ENCODE results near the gene MYO9A.

Gene MYO9A

GRCh38 chr15:71813723-71814470 lies 304.1 kb downstream of the MYO9A start:
- Mint-ChIP-seq H3K4me1 (peaks cover 30% of the 10 kb centered on the region), H3K36me3 (ENCODE audit: low read depth) (peaks cover 19% of the 10 kb centered on the region), H3K4me3 (peak overlapping the region in 1 of 3 experiments; percentile 8), H3K9me3 (no peaks in the 10 kb centered on the region), H3K27ac (no peak overlapping the region), H3K27me3 (ENCODE audit: low read depth) (peaks cover 5% of the 10 kb centered on the region)
- TF ChIP-seq CTCF (IDR thresholded peaks at IDR 0.05; ENCODE audit: unreplicated experiment in 3 of 3), result no peak

GRCh38 chr15:71812966-71813722 lies 304.8 kb downstream of the MYO9A start:
- Mint-ChIP-seq H3K36me3 (ENCODE audit: low read depth) (peaks cover 13% of the 10 kb centered on the region), H3K4me3 (peak overlapping the region in 1 of 3 experiments; percentile 56), H3K27ac (no peak overlapping the region), H3K27me3 (ENCODE audit: low read depth) (peaks cover 5% of the 10 kb centered on the region), H3K4me1 (peaks cover 35% of the 10 kb centered on the region), H3K9me3 (no peaks in the 10 kb centered on the region)
- no peak for TF ChIP-seq CTCF (IDR thresholded peaks at IDR 0.05; ENCODE audit: unreplicated experiment in 3 of 3)

- Mint-ChIP-seq H3K4me1 (peaks cover 46% of the 10 kb centered on the region), H3K9me3 (no peaks in the 10 kb centered on the region), H3K36me3 (ENCODE audit: low read depth) (peaks cover 4% of the 10 kb centered on the region), H3K4me3 (peak overlapping the region in 1 of 3 experiments; percentile 56), H3K27me3 (ENCODE audit: low read depth) (peaks cover 5% of the 10 kb centered on the region), H3K27ac (peak overlapping the region in 1 of 3 experiments; percentile 42)
- TF ChIP-seq CTCF (IDR thresholded peaks at IDR 0.05; ENCODE audit: unreplicated experiment in 3 of 3), result no peak
These were observed 305.9 kb downstream of the MYO9A start for GRCh38 chr15:71811752-71812735.

- Mint-ChIP-seq H3K4me3 (peak overlapping the region in 1 of 3 experiments; percentile 13), H3K27me3 (ENCODE audit: low read depth) (peaks cover 8% of the 10 kb centered on the region), H3K4me1 (peaks cover 55% of the 10 kb centered on the region), H3K27ac (no peak overlapping the region), H3K9me3 (no peaks in the 10 kb centered on the region), H3K36me3 (ENCODE audit: low read depth) (peaks cover 4% of the 10 kb centered on the region)
- TF ChIP-seq CTCF (IDR thresholded peaks at IDR 0.05; ENCODE audit: unreplicated experiment in 3 of 3), result no peak
These were observed 306.8 kb downstream of the MYO9A start for GRCh38 chr15:71811036-71811736.

All from nephron (organoid).